Measurements from ENCODE around the gene EFCAB14. TPM values are rescaled to one million over a fixed set of nuclear protein-coding genes. Genes with fewer than 3 reads are reported as not detected.

The EFCAB14 gene
- total RNA-seq, 2 experiments from 2014 or later: 39.6 to 41.6 TPM

DNA sequence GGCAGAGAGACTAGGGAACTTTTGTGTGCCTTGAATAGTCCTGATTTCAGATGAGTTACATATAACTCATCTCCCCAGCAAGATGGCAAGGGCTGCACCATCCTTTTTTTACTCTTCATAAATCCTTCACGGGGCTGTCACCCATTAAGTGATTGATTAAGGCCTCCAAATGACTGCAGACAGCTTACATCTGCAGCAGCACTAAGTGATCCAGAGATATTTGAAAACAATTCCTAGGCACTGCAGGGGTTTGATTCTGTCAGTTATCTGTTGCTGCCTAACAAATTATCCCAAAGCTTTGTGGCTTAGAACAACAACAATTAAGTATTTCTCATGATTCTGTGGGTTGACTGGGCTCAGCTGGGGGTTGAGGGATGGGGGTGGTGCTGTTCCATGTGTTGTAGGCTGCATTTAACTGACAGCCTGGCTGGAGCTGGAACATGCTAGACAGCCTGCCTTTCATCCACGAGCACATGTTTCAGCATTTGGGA lies 27.9 kb downstream of the EFCAB14 start:
- no peak for ATAC-seq
- Mint-ChIP-seq H3K9me3 (peaks cover 2% of the 10 kb centered on the region), H3K4me1 (ENCODE audit: low read depth) (peaks cover 10% of the 10 kb centered on the region), H3K36me3 (ENCODE audit: low read depth) (peaks cover 54% of the 10 kb centered on the region), H3K27me3 (no peaks in the 10 kb centered on the region), H3K27ac (peak overlapping the region; percentile 5), H3K4me3 (no peak overlapping the region)
- ChIA-PET CTCF (interaction anchor here (1.3 kb wide), 1 partner anchor 18 kb away, joined by 4 read pairs; no protein-coding TSS in a partner anchor), POLR2A (no interaction called here)
- DNase-seq: no peak
- intact Hi-C loops (cut with micrococcal nuclease): no loop called here
- no peak for TF ChIP-seq CTCF (IDR thresholded peaks at IDR 0.05)

GRCh38 chr1:46689897-46690296 lies 29.0 kb downstream of the EFCAB14 start:
- ChIA-PET POLR2A (no interaction called here), CTCF (interaction anchor here (1.3 kb wide), 1 partner anchor 17 kb away, joined by 4 read pairs; no protein-coding TSS in a partner anchor)
- Mint-ChIP-seq H3K36me3 (ENCODE audit: low read depth) (peaks cover 45% of the 10 kb centered on the region), H3K27me3 (no peaks in the 10 kb centered on the region), H3K9me3 (no peaks in the 10 kb centered on the region), H3K4me3 (no peak overlapping the region), H3K4me1 (ENCODE audit: low read depth) (peaks cover 10% of the 10 kb centered on the region), H3K27ac (peak overlapping the region; percentile 68)
- intact Hi-C loops (cut with micrococcal nuclease): no loop called here
- DNase-seq (no peak), ATAC-seq (no peak)
- no peak for TF ChIP-seq CTCF (IDR thresholded peaks at IDR 0.05)

- POLR2A ChIA-PET: no interaction called here
- intact Hi-C loops (cut with micrococcal nuclease): no loop called here
- ATAC-seq: no peak
- Mint-ChIP-seq H3K27me3 (no peaks in the 10 kb centered on the region), H3K9me3 (no peaks in the 10 kb centered on the region), H3K4me3 (no peak overlapping the region), H3K27ac (peak overlapping the region; percentile 68), H3K36me3 (ENCODE audit: low read depth) (peaks cover 43% of the 10 kb centered on the region), H3K4me1 (ENCODE audit: low read depth) (peaks cover 10% of the 10 kb centered on the region)
- DNase-seq: no peak
- CTCF ChIA-PET: interaction anchor here (1.1 kb wide), 1 partner anchor 10 kb away, joined by 3 read pairs; no protein-coding TSS in a partner anchor
- no peak for TF ChIP-seq CTCF (IDR thresholded peaks at IDR 0.05)
These were observed 29.6 kb downstream of the EFCAB14 start for GRCh38 chr1:46689356-46689755.

DNA sequence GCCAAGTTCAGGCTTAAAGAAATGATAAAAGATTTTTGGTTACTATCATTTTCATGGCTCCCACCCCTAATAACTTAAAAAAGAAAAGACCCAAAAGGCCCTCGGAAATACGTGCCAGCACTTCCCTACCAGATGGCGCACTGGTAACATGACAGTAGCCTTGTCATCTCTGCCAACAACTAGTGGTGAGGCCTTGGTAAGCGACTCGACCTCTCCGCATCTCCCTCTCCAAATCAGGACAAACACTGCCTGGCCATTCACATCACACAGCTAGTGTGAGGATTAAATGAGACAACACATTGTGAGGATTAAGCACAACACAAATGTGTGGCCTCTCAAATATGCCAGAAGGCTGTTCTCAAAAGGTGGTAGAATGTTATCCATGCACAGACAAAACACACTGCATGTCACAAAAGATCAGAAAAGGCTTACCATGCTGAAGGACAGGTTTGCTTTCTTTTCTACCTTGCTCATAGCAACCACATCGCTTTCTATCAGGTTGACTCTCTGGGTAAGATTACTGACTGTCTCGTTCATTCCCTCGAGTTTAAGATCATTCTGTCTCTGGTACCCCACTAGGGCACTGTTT lies 30.9 kb downstream of the EFCAB14 start:
- H3K36me3 Mint-ChIP-seq (ENCODE audit: low read depth): peaks cover 42% of the 10 kb centered on the region
- ATAC-seq (no peak), DNase-seq (no peak)
- no peaks in the 10 kb centered on the region for H3K27me3 Mint-ChIP-seq
- POLR2A ChIA-PET: interaction anchor here (0.6 to 1.0 kb wide), 2 partner anchors 9 to 16 kb away, joined by 3 read pairs; no protein-coding TSS in a partner anchor
- no peak overlapping the region for H3K4me3 Mint-ChIP-seq
- TF ChIP-seq CTCF (IDR thresholded peaks at IDR 0.05): no peak
- CTCF ChIA-PET: no interaction called here
- H3K4me1 Mint-ChIP-seq (ENCODE audit: low read depth): peaks cover 10% of the 10 kb centered on the region
- peak overlapping the region; percentile 49 for H3K27ac Mint-ChIP-seq
- no peaks in the 10 kb centered on the region for H3K9me3 Mint-ChIP-seq
- intact Hi-C loops (cut with micrococcal nuclease): no loop called here

GRCh38 chr1:46687093-46687659 lies 31.7 kb downstream of the EFCAB14 start:
- ChIA-PET POLR2A (interaction anchor here (0.6 to 1.0 kb wide), 2 partner anchors 9 to 15 kb away, joined by 3 read pairs; no protein-coding TSS in a partner anchor), CTCF (interaction anchor here (0.9 kb wide), 1 partner anchor 20 kb away, joined by 3 read pairs; no protein-coding TSS in a partner anchor)
- Mint-ChIP-seq H3K9me3 (no peaks in the 10 kb centered on the region), H3K27me3 (no peaks in the 10 kb centered on the region), H3K36me3 (ENCODE audit: low read depth) (peaks cover 41% of the 10 kb centered on the region), H3K4me1 (ENCODE audit: low read depth) (peaks cover 10% of the 10 kb centered on the region), H3K4me3 (no peak overlapping the region), H3K27ac (peak overlapping the region; percentile 10)
- intact Hi-C loops (cut with micrococcal nuclease): no loop called here
- ATAC-seq: no peak
- no peak for TF ChIP-seq CTCF (IDR thresholded peaks at IDR 0.05)
- DNase-seq: no peak
